ENCODE results near the gene PPIL1. TPM values are rescaled to one million over a fixed set of nuclear protein-coding genes. Genes with fewer than 3 reads are reported as not detected.
A peak's percentile ranks its signal among the peaks of the same experiment; 100 is the strongest.

Gene PPIL1
- total and polyA plus RNA-seq, 2 of the 8 experiments (the other 6 are each of a cell fraction or from before 2014, with no cell fraction given): 83.7 to 86.5 TPM

DNA sequence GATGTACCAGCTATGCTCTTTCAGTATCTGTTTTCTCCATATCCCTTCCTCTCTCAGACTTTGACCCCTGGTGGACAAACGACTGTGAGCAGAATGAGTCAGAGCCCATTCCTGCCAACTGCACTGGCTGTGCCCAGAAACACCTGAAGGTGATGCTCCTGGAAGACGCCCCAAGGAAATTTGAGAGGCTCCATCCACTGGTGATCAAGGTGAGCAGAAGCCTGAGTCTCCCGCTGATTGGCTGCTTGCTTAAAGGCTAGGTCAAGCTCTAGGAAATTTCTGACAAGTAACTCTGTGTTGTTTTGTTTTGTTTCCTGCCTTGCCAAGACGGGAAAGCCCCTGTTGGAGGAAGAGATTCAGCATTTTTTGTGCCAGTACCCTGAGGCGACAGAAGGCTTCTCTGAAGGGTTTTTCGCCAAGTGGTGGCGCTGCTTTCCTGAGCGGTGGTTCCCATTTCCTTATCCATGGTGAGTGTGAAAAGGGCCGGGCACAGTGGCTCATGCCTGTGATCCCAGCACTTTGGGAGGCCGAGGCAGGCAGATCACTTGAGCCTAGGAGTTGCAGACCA, 39.7 kb upstream of the PPIL1 start:
- Histone ChIP-seq H3K9me3 (ENCODE audit: insufficient read depth in 2 of 2, low read depth in 1 of 2, low read length in 1 of 2) (no peaks in the 10 kb centered on the region), H4K5ac (ENCODE audit: insufficient read length, low read depth, low read length) (no peak overlapping the region), H3K23ac (ENCODE audit: insufficient read length) (no peak overlapping the region), H3K27ac (ENCODE audit: low read depth, low read length) (no peak overlapping the region), H3K23me2 (ENCODE audit: low read depth, low read length) (no peaks in the 10 kb centered on the region), H3K36me3 (ENCODE audit: control insufficient read depth in 2 of 4, insufficient read depth in 4 of 4, low read length in 3 of 4) (no peaks in the 10 kb centered on the region), H4K8ac (ENCODE audit: extremely low read depth, insufficient read depth, low read length) (no peak overlapping the region), H2BK120ac (replicated peaks; ENCODE audit: low read depth, low read length) (no peak overlapping the region), H3K9ac (replicated peaks in 1 of 4; ENCODE audit: extremely low read depth in 1 of 4, low read depth in 3 of 4, low read length in 3 of 4) (no peak overlapping the region), H4K20me1 (replicated peaks in 1 of 2; ENCODE audit: control insufficient read depth in 1 of 2, insufficient read depth in 2 of 2, low read length in 2 of 2) (no peaks in the 10 kb centered on the region), H4K91ac (replicated peaks; ENCODE audit: insufficient read length, low read length) (no peak overlapping the region), H3K79me1 (ENCODE audit: low read depth, low read length) (no peaks in the 10 kb centered on the region), H3K27me3 (replicated peaks in 1 of 4; ENCODE audit: control insufficient read depth in 3 of 4, extremely low read depth in 1 of 4, insufficient read depth in 3 of 4, low read length in 3 of 4) (no peaks in the 10 kb centered on the region), H3K79me2 (ENCODE audit: control insufficient read depth in 1 of 2, insufficient read depth in 2 of 2, low read length in 2 of 2) (no peaks in the 10 kb centered on the region), H2BK5ac (ENCODE audit: low read depth, low read length) (no peak overlapping the region; the same call in 1 of the 2 replicates), H3K4me1 (replicated peaks in 1 of 4; ENCODE audit: control insufficient read depth in 3 of 4, insufficient read depth in 4 of 4, low read length in 3 of 4) (no peaks in the 10 kb centered on the region; a peak in 1 of 7 replicates), H3K56ac (replicated peaks; ENCODE audit: insufficient read length, low read depth, low read length) (no peak overlapping the region), H2AK5ac (ENCODE audit: low read depth, low read length) (no peak overlapping the region), H2AFZ (ENCODE audit: low read length) (no peak overlapping the region), H3K18ac (ENCODE audit: extremely low read depth, low read length) (peak overlapping the region; percentile 24; the same call in 1 of the 2 replicates), H2BK12ac (ENCODE audit: low read depth, low read length) (0 out of 2 replicates have a peak overlapping the region, but pooled peaks have one; percentile 17), H2BK20ac (ENCODE audit: low read length) (no peak overlapping the region), H2BK15ac (ENCODE audit: low read length) (no peak overlapping the region), H3K14ac (ENCODE audit: insufficient read length) (no peak overlapping the region), H3K4ac (replicated peaks; ENCODE audit: insufficient read length, low read depth, low read length) (no peak overlapping the region), H3K4me3 (ENCODE audit: extremely low read depth in 1 of 4, insufficient read depth in 2 of 4, low read depth in 3 of 4, low read length in 4 of 4) (no peak overlapping the region), H3K4me2 (ENCODE audit: insufficient read depth in 1 of 2, low read depth in 2 of 2, low read length in 2 of 2) (peak overlapping the region in 1 of 2 experiments; percentile 31; a peak in 2 of 4 replicates)
- WGBS, 2 experiments (ENCODE audit: extremely low coverage in 1 of 2, insufficient coverage in 1 of 2, insufficient read length in 1 of 2, insufficient replicate concordance in 2 of 2, low coverage in 1 of 2, low lambda C conversion rate in 2 of 2, missing lambda C conversion rate in 1 of 2): 32% methylated on average over 10 of the region's 10 CpGs; no CpG with 5 or more reads in 1 of the 2 experiments
- FAIRE-seq (no peak), DNase-seq (ENCODE audit: low read depth in 1 of 2, low spot score in 2 of 2) (peak; percentile 41 to 80)
- ChIA-PET POLR2A (ENCODE audit: partially characterized antibody) (interaction anchor here (1.3 to 2.0 kb wide), 4 partner anchors 29 to 72 kb away, joined by 3 to 9 read pairs (median 4); partner anchors contain the start of genes MTCH1 and PPIL1), CTCF (ENCODE audit: partially characterized antibody) (interaction anchor here (0.6 to 3.9 kb wide), 37 partner anchors 9 to 299 kb away, joined by 3 to 50 read pairs (median 5); partner anchors contain the start of genes C6orf89, PI16 and PPIL1)
- TF ChIP-seq CHD1 (IDR thresholded peaks at IDR 0.05; ENCODE audit: low read depth, low read length) (no peak), BRCA1 (IDR thresholded peaks at IDR 0.05; ENCODE audit: low read depth, low read length) (no peak), RAD21 (IDR thresholded peaks at IDR 0.05 in 1 of 2, conservative IDR thresholded peaks at IDR 0.05 in 1 of 2; ENCODE audit: low read depth in 2 of 2, low read length in 2 of 2) (peak; percentile 63 to 64), JUND (IDR thresholded peaks at IDR 0.05; ENCODE audit: low read length) (peak; percentile 79), MAFK (IDR thresholded peaks at IDR 0.05; ENCODE audit: low read depth, low read length) (peak; percentile 2; the same call in 1 of the 2 replicates), TEAD4 (IDR thresholded peaks at IDR 0.05; ENCODE audit: low read depth, low read length) (no peak), YY1 (IDR thresholded peaks at IDR 0.05; ENCODE audit: low read depth, low read length) (0 out of 2 replicates have a peak, but pooled peaks have one; percentile 20)
- TF ChIP-seq, protein P1, sequence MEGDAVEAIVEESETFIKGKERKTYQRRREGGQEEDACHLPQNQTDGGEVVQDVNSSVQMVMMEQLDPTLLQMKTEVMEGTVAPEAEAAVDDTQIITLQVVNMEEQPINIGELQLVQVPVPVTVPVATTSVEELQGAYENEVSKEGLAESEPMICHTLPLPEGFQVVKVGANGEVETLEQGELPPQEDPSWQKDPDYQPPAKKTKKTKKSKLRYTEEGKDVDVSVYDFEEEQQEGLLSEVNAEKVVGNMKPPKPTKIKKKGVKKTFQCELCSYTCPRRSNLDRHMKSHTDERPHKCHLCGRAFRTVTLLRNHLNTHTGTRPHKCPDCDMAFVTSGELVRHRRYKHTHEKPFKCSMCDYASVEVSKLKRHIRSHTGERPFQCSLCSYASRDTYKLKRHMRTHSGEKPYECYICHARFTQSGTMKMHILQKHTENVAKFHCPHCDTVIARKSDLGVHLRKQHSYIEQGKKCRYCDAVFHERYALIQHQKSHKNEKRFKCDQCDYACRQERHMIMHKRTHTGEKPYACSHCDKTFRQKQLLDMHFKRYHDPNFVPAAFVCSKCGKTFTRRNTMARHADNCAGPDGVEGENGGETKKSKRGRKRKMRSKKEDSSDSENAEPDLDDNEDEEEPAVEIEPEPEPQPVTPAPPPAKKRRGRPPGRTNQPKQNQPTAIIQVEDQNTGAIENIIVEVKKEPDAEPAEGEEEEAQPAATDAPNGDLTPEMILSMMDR (IDR thresholded peaks at IDR 0.05; ENCODE audit: control extremely low read depth in 1 of 3, insufficient read depth in 1 of 3, low read depth in 1 of 3, low read length in 3 of 3): peak; percentile 60 to 69 (median 69)
